GM19324 (cell line): ENCODE data around the gene TLCD1.

ENCODE experiments used
- ATAC-seq: cut with Tn5 transposase; IDR thresholded peaks from one replicate; pipeline ENCODE4 v1.9.1; 2021; ENCODE audit warnings: mild to moderate bottlenecking, moderate library complexity; ENCODE audit not compliant: unreplicated experiment, low FRiP score

TLCD1 gene, protein sequence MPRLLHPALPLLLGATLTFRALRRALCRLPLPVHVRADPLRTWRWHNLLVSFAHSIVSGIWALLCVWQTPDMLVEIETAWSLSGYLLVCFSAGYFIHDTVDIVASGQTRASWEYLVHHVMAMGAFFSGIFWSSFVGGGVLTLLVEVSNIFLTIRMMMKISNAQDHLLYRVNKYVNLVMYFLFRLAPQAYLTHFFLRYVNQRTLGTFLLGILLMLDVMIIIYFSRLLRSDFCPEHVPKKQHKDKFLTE

DNA sequence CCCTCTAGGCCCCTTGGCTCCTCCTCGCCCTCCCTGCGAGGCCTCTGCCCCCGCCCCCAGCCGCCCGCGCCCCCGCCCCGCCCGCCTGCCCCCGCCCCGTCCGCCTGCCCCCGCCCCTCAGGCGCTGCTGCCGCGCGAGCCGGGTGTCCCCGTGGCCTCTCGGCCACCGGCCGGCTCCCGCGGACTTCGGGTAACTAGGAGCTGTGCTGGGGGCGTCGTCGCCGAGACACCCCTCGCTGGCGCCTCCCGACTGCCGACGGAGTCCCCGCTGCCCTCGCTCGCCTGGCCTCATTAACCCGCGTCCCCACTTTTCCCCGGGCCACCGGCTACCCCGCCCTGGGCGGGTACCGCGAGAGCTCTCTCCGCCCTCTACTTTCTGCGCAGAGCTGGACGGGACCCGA is at the start of gene TLCD1:
TSS of gene TLCD1 (minus strand) at position 8 of the 401 bp plus-strand sequence. CDS start 136 bp downstream, outside the sequence.
- ATAC-seq: peak; percentile 13

DNA sequence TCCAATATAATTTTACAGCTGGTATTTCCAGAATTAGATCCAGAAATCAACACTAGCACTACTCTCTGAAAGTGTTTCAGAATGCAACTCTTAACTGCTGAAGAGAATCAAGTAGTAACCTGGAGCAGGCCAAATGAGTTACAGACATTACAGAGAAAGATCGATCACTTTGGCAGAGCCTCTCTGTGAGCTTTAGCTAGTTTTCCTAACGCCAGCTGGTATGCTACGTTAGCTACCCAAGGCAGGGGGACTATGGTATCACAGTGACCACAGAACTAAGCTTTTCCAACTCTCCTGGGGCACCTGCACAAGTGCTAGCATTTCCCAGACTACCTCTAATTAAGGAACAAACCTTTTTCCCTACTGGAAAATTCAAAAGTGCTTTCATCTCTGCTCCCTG is 48.2 kb upstream of the TLCD1 start:
- no peak for ATAC-seq

DNA sequence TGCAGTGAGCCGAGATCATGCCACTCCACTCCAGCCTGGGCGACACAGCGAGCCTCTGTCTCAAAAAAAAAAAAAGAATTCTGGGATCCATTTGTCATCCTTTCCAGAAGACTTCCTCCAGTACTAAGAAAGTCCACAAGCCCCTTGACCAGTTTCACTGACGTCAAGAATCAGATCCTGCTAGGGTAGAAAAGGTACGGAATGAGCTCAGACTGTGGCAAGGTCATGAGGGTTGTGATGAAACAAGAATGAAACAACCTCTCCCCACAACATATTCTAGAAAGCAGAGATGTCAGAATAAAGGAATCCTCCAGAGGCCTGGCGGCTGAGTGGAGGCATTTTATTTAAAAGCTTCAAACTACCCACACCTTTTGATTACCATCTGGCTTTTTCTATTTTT is 47.7 kb upstream of the TLCD1 start:
- ATAC-seq: no peak

DNA sequence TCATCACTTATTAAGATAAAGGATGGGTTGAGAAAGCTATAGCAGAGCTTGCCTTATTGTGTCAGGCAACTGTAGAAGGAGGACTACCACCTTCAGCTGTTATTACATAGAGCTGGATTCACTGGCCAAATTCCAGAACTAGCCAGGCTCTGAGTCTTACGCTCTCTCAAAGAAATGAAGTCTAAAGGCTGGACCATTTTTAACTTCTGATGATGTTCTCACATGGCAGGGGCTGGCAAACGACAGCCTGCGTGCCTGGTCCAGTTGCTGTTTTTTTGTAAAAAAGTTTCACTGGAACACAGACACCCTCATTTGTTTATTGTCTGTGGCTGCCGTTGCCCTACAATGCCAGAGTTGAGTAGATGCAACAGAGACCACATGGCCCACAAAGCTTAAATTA is 39.0 kb upstream of the TLCD1 start:
- no peak for ATAC-seq

DNA sequence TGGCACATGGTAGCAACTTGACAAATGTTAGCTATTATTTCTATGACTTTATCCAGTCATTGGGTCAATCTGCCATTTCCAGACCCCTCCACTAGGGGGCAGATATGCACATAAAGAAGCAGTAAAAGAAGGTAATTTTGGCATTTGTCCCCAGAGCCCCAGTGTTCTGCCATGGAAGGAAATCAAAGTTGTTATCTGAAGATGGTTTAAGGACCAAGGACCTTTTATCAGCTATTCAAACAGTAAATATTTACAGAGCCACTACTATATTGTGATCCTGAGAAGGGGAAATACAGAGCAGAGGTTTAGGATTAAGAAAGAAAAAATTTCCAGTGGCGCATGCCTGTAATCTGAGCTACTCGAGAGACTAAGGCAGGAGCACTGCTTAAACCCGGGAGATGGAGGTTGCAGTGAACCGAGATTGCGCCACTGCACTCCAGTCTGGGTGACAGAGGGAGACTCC is 37.8 kb upstream of the TLCD1 start:
- no peak for ATAC-seq

DNA sequence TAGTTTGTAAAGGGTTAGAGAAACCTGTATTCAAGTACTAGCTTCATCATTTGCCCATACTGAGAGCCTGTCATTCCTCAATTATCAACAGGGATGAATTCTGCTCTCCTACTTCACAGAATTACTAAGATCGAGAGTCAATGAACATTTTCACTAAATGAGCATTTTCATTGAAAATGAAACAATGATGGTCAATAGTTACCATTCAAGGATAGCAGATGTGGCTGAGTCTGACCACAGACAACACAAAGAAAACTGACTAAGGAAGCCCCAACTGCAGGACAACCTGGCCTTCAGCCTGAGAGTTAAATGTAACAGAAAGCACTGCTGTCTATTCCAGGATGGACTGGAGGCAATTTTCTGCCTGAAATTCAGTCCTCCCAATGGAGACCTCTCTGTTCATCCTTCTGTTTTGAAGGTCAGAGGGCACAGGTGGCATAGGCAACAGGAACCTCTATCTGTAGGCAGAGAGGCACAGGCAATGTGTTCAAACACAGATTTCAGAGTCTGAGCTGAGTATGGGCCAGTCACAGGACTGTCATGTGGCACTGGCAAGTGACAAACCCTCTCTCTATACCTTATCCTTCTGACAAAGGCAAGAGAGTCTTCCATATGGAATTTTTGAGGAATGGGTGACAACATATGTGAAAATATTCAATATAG is 37.2 kb upstream of the TLCD1 start:
- ATAC-seq: no peak

DNA sequence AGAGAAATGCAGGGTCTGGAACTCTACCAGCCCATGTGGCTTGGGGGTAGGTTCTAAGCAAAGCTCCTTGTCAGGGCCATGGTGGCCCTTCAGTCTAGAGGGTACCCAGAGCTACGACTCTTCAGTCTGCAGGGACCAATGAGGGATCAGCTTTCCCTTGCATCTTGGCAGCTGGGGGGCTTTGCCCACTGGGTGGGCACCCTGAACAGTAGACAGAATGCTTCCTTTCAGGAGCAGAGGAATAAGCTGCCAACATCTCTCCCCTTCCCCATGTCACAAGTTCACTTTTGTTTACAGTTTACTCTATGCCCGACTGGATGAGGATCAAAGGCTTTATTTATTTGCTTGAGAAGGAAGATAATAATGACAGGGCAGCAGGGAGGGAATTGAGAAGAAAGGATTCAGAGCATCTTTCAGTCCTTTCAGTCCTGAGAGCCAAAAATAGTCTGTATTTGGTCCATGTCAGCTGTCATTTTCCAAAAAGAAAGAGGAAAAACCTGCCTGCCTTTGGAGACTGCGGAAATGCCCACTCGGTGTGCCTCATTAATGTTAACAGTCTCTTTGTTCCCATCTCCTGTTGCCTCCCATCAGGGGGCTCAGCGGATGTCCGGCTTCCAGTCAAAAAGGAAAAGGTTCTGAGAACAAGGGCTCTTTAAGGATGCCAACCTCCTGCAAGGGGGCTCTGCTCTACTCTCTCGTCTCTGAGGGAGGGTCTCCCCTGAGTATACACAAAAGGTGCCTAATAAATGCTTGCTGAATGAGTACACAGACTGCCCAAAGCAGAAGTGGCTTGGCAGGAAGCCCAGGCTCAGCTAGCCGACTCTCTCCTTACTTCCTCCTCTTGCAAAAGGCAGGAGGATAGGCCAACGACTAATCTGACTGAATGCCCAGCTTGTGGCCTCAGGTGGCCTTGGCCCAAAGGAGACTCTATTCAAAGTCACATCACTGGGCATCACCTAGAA is 34.8 kb upstream of the TLCD1 start:
- ATAC-seq: no peak

DNA sequence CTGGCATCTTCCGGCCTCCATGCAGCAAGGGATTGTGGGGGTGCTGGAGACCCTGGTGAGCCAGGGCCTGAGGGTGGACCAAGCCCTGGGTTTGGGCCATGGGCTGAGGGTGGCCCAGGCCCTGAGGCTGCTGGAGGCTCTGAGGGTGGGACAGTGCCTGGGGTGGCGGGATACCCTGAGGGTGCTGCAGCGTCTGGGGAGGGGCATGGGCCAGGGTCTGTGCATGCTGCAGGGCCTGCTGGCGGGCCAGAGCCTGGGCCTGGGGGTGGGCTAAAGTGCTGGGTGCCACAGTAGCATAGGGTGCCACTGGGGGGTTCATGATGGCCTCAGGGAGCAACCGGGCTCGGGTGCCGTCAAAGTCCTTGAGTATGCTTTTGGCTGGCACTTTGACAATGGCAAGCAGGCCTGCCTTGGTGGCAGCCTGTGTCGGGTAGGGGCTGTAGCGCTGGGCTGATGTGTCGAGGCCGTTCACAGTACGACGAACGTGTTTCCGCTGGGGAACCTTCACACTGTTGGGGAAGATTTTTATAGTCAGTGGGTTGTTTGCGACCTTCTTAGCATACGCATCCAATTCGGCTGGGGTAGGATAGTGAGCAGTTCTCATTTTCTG is 33.3 kb upstream of the TLCD1 start:
- no peak for ATAC-seq

DNA sequence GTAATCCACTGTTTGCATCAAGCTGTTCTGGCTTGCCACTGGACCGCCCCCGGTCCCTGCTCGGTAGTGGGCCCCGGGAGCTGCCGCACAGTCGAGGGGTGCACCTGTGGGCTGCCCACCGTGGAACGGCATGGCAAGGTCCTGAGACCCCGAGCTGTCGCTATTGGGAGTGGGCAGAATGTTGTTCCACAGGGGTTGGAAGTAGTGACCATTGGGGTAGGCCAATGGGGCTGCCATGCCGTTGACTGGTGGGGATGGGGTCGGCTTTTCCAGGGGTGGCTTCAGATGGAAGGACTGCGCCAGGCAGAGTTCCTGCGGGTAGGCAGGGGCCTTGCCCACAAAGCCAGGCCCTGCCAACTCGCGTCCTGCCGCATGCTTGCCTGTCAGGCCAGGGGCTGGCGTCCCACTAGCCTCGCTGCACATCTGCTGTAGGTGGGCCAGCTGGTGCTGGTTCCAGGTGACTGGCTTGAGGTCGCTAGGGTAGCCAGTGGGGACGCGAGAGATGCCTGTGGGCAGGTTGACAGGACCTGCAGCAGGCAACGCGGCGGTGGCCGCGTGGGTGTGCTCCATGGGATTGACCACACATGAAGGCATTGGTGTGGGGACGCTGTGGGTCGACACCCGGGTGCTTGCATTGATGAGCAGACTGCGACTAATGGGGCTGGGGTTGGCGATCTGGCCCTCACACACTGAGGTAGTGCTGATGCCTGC is 32.5 kb upstream of the TLCD1 start:
- ATAC-seq: no peak

DNA sequence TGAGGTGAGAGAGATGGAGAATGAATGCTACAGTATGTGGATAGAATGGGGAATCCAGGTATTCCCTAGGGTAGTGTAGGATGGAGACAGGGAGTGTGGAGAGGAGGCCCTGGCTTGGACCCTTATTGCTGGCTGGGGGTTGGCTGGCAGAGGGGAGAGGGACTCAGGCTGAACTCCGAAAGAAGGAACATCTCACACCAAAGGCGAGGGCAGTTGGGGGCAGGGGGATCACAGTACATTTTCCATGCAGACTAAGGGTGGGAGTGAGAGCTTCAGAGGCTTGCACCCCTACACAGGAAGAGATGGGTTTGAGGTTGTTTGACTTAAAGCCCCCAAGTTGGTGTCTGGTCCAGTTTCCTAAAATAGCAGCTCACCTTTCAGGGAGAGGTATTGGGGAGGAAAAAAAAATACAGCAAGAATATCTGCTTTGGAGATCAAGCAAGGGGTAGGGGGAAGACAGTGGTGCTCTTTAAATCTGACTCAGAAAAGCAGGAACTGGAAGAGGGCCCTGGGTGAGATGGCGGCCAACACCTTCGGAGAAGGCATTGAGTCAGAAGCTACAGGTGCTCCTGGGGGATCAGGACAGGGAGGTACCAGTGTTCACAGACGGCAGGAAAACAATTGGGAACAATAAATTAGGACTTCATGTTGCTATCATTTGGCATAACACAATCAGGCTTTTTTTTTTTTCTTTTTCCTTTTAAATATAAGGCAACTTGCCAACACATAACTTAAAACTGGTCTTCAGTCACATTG is 30.2 kb upstream of the TLCD1 start:
- no peak for ATAC-seq

DNA sequence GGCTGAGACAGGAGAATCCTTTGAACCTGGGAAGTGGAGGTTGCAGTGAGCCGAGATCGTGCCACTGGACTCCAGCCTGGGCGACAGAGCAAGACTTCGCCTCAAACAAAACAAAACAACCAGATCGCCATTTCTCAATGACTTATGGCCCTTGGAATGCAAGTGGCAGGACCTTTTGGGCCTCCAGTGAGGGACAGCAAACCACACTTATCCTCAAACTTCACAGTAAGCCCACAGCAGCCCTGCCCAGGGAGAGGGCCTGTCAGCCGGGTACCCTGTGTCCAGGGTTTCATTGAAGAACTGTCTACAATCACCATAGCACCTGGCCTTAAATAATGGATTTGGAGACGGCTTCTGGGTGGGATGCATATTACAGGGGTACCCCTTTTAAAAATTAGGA is 29.5 kb upstream of the TLCD1 start:
- ATAC-seq: no peak

DNA sequence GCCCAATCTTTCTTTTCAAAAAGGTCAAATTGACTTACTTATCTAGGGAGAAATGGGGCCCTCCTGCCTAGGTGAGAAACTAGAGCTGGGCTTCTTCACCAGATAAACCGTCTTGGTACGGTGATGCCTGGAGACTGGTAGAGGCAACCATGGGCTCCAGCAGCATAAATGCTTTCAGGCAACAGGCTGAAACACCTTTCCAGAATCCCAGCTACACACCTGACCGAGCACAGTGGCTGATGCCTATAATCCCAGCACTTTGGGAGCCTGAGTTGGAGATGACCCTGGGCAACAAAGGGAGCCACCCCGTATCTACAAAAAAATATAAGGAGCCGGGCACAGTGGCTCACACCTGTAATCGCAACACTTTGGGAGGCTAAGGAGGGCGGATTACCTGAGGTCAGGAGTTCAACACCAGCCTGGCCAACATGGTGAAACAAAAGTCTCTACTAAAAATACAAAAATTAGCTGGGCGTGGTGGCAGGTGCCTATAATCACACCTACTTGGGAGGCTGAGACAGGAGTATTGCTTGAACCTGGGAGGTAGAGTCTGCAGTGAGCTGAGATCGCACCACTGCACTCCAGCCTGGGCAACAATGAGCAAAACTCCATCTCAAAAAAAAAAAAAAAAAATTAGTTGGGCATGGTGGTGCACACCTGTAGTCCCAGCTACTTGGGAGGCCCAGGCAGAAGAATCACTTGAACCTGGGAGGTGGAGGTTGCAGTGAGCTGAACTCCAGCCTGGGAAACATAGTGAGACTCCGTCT is 25.8 kb upstream of the TLCD1 start:
- ATAC-seq: no peak

DNA sequence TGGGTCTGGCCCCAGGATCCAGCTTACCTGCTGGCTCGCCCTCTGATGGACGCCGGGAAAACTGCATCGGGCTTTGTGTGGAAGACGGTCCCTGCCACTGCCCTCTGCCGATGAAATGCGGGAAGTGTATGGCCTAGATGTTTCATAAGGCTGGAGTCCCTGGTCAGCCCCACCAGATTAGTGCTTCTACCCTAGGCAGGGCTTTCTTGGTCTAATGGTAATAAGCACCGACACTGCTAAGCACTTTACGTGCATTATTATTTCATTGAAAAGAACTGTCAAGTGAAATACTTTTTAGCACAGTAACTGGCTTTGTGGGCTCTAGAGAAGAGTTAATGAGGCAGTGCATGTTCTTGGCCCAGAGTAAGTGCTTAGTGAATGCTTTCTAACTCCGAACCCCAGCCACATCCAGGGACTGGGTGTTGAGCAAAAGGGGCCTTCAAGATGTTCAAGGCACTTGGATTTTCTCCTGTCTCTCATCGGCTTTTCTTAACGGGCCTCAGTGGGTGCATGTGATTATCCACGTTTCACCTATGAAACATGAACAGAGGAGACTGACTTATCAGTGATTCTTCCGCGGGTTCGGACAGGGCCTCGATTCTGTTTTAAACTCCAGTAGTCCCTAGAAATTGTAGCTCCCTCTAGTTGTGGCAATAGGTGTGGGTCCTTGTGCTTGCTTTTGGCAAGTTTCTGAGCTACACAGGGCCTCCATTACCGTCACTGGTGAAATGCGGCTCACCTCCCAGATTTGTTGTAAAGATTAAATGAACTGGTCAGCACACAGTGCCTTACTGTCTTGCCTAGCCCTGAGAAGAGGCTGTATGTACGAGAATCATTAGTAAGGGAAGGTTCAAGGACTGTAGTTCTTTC is 24.4 kb upstream of the TLCD1 start:
- peak; percentile 48 for ATAC-seq

DNA sequence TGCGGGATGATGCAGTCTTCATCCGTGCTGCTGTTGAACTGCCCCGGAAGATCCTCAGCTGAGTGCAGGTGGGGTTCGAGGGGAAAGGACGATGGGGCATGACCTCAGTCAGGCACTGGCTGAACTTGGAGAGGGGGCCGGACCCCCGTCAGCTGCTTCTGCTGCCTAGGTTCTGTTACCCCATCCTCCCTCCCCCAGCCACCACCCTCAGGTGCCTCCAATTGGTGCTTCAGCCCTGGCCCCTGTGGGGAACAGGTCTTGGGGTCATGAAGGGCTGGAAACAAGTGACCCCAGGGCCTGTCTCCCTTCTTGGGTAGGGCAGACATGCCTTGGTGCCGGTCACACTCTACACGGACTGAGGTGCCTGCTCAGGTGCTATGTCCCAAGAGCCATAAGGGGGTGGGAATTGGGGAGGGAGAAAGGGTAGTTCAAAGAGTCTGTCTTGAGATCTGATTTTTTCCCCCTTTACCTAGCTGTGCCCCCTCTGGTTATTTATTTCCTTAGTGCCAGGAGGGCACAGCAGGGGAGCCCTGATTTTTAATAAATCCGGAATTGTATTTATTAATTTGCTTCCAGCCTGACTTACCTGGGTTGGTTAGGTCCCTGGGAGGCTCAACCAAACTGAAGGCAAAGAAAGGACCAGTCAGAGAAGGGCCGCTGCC is 23.6 kb upstream of the TLCD1 start:
- ATAC-seq: no peak

DNA sequence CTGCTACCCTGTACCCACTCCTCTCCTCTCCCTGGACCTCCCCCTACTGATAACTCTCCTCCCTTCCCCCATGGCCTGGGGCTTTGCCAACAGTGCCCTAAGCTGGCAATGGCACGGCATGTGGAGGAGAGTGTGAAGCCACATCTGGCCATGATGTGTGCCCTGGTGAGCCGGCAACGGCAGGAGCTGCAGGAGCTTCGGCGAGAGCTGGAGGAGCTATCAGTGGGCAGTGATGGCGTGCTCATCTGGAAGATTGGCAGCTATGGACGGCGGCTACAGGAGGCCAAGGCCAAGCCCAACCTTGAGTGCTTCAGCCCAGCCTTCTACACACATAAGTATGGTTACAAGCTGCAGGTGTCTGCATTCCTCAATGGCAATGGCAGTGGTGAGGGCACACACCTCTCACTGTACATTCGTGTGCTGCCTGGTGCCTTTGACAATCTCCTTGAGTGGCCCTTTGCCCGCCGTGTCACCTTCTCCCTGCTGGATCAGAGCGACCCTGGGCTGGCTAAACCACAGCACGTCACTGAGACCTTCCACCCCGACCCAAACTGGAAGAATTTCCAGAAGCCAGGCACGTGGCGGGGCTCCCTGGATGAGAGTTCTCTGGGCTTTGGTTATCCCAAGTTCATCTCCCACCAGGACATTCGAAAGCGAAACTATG is 23.0 kb upstream of the TLCD1 start:
- ATAC-seq: no peak

DNA sequence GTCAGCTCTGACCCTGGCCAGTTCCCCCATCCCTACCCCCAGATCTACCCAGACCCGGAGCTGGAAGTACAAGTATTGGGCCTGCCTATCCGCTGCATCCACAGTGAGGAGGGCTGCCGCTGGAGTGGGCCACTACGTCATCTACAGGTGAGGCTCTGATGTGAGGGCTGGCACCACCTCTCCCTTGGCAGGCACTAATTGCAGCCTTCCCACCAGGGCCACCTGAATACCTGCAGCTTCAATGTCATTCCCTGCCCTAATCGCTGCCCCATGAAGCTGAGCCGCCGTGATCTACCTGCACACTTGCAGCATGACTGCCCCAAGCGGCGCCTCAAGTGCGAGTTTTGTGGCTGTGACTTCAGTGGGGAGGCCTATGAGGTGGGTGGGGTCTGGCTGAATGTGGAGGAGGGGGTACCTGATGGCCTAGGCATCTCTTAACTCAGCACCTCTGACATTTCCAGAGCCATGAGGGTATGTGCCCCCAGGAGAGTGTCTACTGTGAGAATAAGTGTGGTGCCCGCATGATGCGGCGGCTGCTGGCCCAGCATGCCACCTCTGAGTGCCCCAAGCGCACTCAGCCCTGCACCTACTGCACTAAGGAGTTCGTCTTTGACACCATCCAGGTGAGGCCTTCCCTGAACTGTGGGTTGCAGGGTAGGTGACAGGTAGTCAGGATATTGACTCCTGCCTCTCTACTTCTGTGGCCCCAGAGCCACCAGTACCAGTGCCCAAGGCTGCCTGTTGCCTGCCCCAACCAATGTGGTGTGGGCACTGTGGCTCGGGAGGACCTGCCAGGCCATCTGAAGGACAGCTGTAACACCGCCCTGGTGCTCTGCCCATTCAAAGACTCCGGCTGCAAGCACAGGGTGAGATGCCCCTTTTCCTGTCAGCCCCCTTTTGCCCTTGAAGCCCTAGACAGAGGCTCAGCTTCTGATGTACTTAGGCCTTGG is 22.0 kb upstream of the TLCD1 start:
- no peak for ATAC-seq
